ENCODE measurements around the gene MRPS22.

GRCh38 chr3:139325551-139325950, 18.3 kb upstream of the MRPS22 start:
- TF ChIP-seq CTCF (IDR thresholded peaks at IDR 0.05) (no peak), POLR2AphosphoS5 (IDR thresholded peaks at IDR 0.05) (no peak), POLR2A (IDR thresholded peaks at IDR 0.05) (no peak)

All from suprapubic skin (tissue), 4 donors.